GM21447 (cell line): ENCODE data around the gene LIPN.

Experiments used
- ATAC-seq: cut with Tn5 transposase; IDR thresholded peaks from one replicate; pipeline ENCODE4 v1.9.1; 2021; ENCODE audit not compliant: unreplicated experiment

Gene LIPN

GRCh38 chr10:88783724-88784123, 23.9 kb downstream of the LIPN start:
- ATAC-seq: no peak

GRCh38 chr10:88786032-88786770, 26.4 kb downstream of the LIPN start:
- ATAC-seq: no peak

- ATAC-seq: no peak
These were observed 27.6 kb downstream of the LIPN start for GRCh38 chr10:88787463-88787862.

- ATAC-seq: no peak
These were observed 29.1 kb downstream of the LIPN start for GRCh38 chr10:88788924-88789323.

GRCh38 chr10:88791924-88792323, 32.1 kb downstream of the LIPN start:
- ATAC-seq: no peak

GRCh38 chr10:88792661-88793060, 32.8 kb downstream of the LIPN start:
- no peak for ATAC-seq

GRCh38 chr10:88793712-88794299, 34.0 kb downstream of the LIPN start:
- no peak for ATAC-seq

- ATAC-seq: no peak
These were observed 34.9 kb downstream of the LIPN start for GRCh38 chr10:88794731-88795130.

GRCh38 chr10:88800152-88801125, 40.6 kb downstream of the LIPN start:
- no peak for ATAC-seq

GRCh38 chr10:88802523-88803285, 42.9 kb downstream of the LIPN start, which contains the start of gene LIPM:
LIPM (plus strand) TSS chr10:88802730; CDS start chr10:88802897, 167 bp downstream.
- no peak for ATAC-seq

- no peak for ATAC-seq
These were observed 43.8 kb downstream of the LIPN start for GRCh38 chr10:88803641-88804040.

- no peak for ATAC-seq
These were observed 44.4 kb downstream of the LIPN start for GRCh38 chr10:88804083-88804812.

GRCh38 chr10:88805361-88805760, 45.5 kb downstream of the LIPN start:
- no peak for ATAC-seq

GRCh38 chr10:88805924-88806323, 46.1 kb downstream of the LIPN start:
- no peak for ATAC-seq

- ATAC-seq: no peak
These were observed 49.8 kb downstream of the LIPN start for GRCh38 chr10:88809621-88810020.

- no peak for ATAC-seq
These were observed 50.6 kb downstream of the LIPN start for GRCh38 chr10:88810196-88810961.

GRCh38 chr10:88813200-88813599, 53.4 kb downstream of the LIPN start:
- no peak for ATAC-seq

- ATAC-seq: no peak
These were observed 59.5 kb downstream of the LIPN start for GRCh38 chr10:88819290-88819689.

- no peak for ATAC-seq
These were observed 61.1 kb downstream of the LIPN start for GRCh38 chr10:88820748-88821401.
